Endodermal cell (in vitro differentiated cells): ENCODE data around the gene LZTS2. TPM values are rescaled to one million over a fixed set of nuclear protein-coding genes. Genes with fewer than 3 reads are reported as not detected.

Experiments
- DNase-seq: peaks from one replicate; pipeline ENCODE4 v3.0.0-alpha.2; 2017
- H3K27ac ChIP-seq: 2 replicates; pipeline ENCODE4 v1.5.1; 2013; ENCODE audit warnings: mild to moderate bottlenecking, low read depth, low read length, moderate library complexity
- H3K27me3 ChIP-seq: 2 replicates; pipeline ENCODE4 v1.6.1; 2013; ENCODE audit warnings: mild to moderate bottlenecking, low read length, moderate library complexity; ENCODE audit not compliant: insufficient read depth, control insufficient read depth, poor library complexity, severe bottlenecking
- H3K36me3 ChIP-seq: 2 replicates; pipeline ENCODE4 v1.7.0; 2013; ENCODE audit warnings: mild to moderate bottlenecking, low read length, moderate library complexity; ENCODE audit not compliant: control insufficient read depth, insufficient read depth
- H3K4me1 ChIP-seq: one replicate; pipeline ENCODE4 v1.7.0; 2013; ENCODE audit warnings: low read length; ENCODE audit not compliant: control insufficient read depth, insufficient read depth
- H3K4me3 ChIP-seq: 2 replicates; pipeline ENCODE4 v1.5.1; 2013; ENCODE audit warnings: mild to moderate bottlenecking, low read length, moderate library complexity
- H3K9ac ChIP-seq: 2 replicates; pipeline ENCODE4 v1.6.1; 2013; ENCODE audit warnings: mild to moderate bottlenecking, low read length, moderate library complexity; ENCODE audit not compliant: poor library complexity, severe bottlenecking; ENCODE audit errors: extremely low read depth
- H3K9me3 ChIP-seq: 2 replicates; pipeline ENCODE4 v1.6.1; 2013; ENCODE audit warnings: mild to moderate bottlenecking, low read length, moderate library complexity; ENCODE audit not compliant: control insufficient read depth
- H3K27ac Mint-ChIP-seq: 2 replicates; pipeline ENCODE4 v1.8.0; 2020; ENCODE audit warnings: mixed read lengths
- H3K27me3 Mint-ChIP-seq: 2 replicates; pipeline ENCODE4 v1.8.0; 2021; ENCODE audit warnings: mild to moderate bottlenecking, mixed read lengths; ENCODE audit not compliant: insufficient read depth
- H3K36me3 Mint-ChIP-seq: 2 replicates; pipeline ENCODE4 v1.8.0; 2020; ENCODE audit warnings: low read depth, mixed read lengths
- H3K4me1 Mint-ChIP-seq: 2 replicates; pipeline ENCODE4 v1.8.0; 2020; ENCODE audit warnings: mixed read lengths
- H3K4me3 Mint-ChIP-seq: 2 replicates; pipeline ENCODE4 v1.8.0; 2020; ENCODE audit warnings: mild to moderate bottlenecking, moderate library complexity, mixed read lengths
- H3K9me3 Mint-ChIP-seq: 2 replicates; pipeline ENCODE4 v1.8.0; 2020; ENCODE audit warnings: mild to moderate bottlenecking, mixed read lengths
- WGBS, 2 experiments: methylation state at CpG; one replicate each; pipeline versions ENCODE4 v1.1.5 to v1.1.7; 2013; ENCODE audit warnings: missing lambda C conversion rate in 2 of 2, mixed read lengths in 1 of 2; ENCODE audit not compliant: insufficient coverage in 1 of 2, insufficient read length in 1 of 2; 5-methylcytosine and 5-hydroxymethylcytosine counted together
- total RNA-seq, 2 donors: library from RNA; stranded (reverse); fragmentation: NEBNext Ultra II Directional in 1 of 2; extraction: Animal tissue kit (Norgen Biotek cat#: 25700) in 1 of 2; gene quantifications; 2 replicates in 1 of 2; 3 replicates in 1 of 2; pipeline ENCODE4 v1.2.1, GENCODE V29; 2021
- TF ChIP-seq, protein P1 (sequence below): fragments of 200-600 bp; sonication (generic); conservative IDR thresholded peaks from 2 replicates; pipeline ENCODE4 v1.5.0; 2021; ENCODE audit warnings: antibody characterized with exemption, mild to moderate bottlenecking

The LZTS2 gene
- total RNA-seq, 2 donors from 2014 or later = 76.8 to 85.9 TPM

DNA sequence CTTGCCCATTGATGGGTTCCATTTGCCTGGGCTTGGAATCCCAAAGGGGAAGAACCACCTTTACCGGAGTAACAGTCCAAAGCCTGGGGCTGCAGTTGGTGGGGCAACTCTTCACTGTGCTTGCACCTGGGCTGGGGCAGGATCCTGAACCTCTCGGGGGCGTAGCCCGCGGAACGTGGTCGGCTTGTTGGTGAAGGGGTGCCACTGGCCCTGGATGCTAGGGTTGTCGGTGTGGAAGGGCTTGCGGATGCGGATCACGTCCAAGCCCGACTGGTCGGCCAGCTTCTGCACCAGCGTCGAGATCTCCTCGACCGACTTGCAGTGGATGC, 13.0 kb upstream of the LZTS2 start:
- H3K9me3 ChIP-seq = no peaks in the 10 kb centered on the region
- H3K27me3 ChIP-seq = no peaks in the 10 kb centered on the region
- no peak overlapping the region for H3K27ac ChIP-seq
- peak overlapping the region; percentile 92 for H3K4me3 ChIP-seq
- Mint-ChIP-seq H3K4me3 (peak overlapping the region; percentile 93), H3K4me1 (peaks cover 9% of the 10 kb centered on the region), H3K36me3 (peaks cover 44% of the 10 kb centered on the region), H3K9me3 (no peaks in the 10 kb centered on the region), H3K27ac (peak overlapping the region; percentile 93), H3K27me3 (no peaks in the 10 kb centered on the region)
- H3K4me1 ChIP-seq = no peaks in the 10 kb centered on the region
- H3K36me3 ChIP-seq = peaks cover 38% of the 10 kb centered on the region
- no peak for DNase-seq
- H3K9ac ChIP-seq = peak overlapping the region; percentile 60
- TF ChIP-seq, protein P1, sequence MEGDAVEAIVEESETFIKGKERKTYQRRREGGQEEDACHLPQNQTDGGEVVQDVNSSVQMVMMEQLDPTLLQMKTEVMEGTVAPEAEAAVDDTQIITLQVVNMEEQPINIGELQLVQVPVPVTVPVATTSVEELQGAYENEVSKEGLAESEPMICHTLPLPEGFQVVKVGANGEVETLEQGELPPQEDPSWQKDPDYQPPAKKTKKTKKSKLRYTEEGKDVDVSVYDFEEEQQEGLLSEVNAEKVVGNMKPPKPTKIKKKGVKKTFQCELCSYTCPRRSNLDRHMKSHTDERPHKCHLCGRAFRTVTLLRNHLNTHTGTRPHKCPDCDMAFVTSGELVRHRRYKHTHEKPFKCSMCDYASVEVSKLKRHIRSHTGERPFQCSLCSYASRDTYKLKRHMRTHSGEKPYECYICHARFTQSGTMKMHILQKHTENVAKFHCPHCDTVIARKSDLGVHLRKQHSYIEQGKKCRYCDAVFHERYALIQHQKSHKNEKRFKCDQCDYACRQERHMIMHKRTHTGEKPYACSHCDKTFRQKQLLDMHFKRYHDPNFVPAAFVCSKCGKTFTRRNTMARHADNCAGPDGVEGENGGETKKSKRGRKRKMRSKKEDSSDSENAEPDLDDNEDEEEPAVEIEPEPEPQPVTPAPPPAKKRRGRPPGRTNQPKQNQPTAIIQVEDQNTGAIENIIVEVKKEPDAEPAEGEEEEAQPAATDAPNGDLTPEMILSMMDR = no peak
- WGBS, 2 experiments = 23 to 42% methylated on average over 9 to 17 of the region's 17 CpGs

DNA sequence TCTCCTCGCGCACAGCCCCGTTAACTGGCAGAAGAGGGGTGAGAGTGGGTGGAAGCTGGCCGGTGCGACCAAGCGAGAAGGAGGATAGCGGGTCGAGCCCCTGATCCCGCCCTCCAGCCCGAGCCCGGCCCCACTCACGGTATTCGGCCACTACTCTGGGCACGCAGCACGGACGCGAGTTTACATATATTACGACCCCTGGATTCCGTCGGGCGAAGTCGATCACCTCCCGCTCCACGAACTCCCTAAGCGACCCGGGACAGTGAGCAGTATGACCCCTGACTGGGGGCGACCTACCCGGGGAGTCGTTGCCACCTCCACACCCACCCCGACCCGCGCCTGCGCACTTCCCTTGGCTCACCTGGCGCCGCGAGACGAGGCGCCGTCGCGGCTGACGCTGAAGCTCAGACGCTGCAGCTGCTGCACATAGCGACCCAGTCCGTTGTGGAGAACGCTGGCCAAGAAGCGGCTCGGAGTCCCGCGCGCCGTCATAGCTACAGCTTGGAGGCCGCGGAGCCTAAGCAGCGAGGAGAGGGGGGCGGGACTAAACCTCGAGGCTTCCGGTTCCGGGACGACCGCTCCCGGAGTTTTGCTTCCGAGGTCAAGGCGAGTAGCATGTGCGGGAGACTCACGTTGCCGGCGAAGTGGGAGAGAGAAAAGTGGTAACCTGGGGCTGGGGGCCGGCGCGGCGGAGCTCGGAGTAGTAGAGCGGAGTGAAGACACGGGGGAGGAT, 12.5 kb upstream of the LZTS2 start, which contains the start of the genes MRPL43 and TWNK:
MRPL43 (minus strand) TSS at position 546 of the 733 bp plus-strand sequence; CDS start at position 492, 54 bp downstream.
TWNK (plus strand) TSS at position 592 of the 733 bp plus-strand sequence. CDS start 668 bp downstream, outside the sequence.
- Mint-ChIP-seq H3K4me3 (peak within 1 kb of the TSS; percentile 93), H3K9me3 (no peaks in the 10 kb centered on the region)
- H3K9me3 ChIP-seq = no peaks in the 10 kb centered on the region

DNA sequence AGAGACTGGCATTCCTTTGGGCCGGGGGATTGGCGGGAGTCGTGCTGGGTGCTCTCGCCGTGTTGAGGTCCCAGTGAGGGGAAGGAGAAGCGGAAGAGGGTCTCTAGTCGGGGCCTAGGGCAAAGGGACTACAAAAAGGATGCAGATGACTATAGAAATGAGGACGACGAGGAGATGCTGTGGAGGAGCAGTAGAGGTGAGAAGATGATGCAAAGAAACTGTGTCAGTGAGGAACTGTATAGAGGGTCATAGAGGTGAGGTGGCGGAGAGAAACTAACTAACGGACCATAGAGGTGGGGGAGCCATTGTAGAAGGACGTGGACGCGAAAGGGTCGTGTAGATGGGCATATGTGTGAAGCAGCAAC, 11.9 kb upstream of the LZTS2 start:
- TF ChIP-seq, protein P1 = no peak
- peaks cover 9% of the 10 kb centered on the region for H3K4me1 Mint-ChIP-seq
- H3K9me3 Mint-ChIP-seq = no peaks in the 10 kb centered on the region
- H3K9me3 ChIP-seq = no peaks in the 10 kb centered on the region
- peak overlapping the region; percentile 92 for H3K4me3 ChIP-seq
- H3K4me1 ChIP-seq = no peaks in the 10 kb centered on the region
- DNase-seq = no peak
- peak overlapping the region; percentile 93 for H3K27ac Mint-ChIP-seq
- WGBS, 2 experiments = 0 to 1% methylated on average over 10 to 15 of the region's 15 CpGs
- H3K36me3 ChIP-seq = peaks cover 38% of the 10 kb centered on the region
- no peak overlapping the region for H3K27ac ChIP-seq
- H3K27me3 Mint-ChIP-seq = no peaks in the 10 kb centered on the region
- peak overlapping the region; percentile 93 for H3K4me3 Mint-ChIP-seq
- peak overlapping the region; percentile 60 for H3K9ac ChIP-seq
- H3K36me3 Mint-ChIP-seq = peaks cover 39% of the 10 kb centered on the region
- H3K27me3 ChIP-seq = no peaks in the 10 kb centered on the region

More for the DNA sequence above, 12.5 kb upstream of the LZTS2 start, which contains the start of the genes MRPL43 and TWNK:
- peaks cover 9% of the 10 kb centered on the region for H3K4me1 Mint-ChIP-seq
- H3K27ac Mint-ChIP-seq = peak within 1 kb of the TSS; percentile 93
- Histone ChIP-seq H3K27ac (no peak within 1 kb of the TSS), H3K36me3 (peaks cover 38% of the 10 kb centered on the region), H3K27me3 (no peaks in the 10 kb centered on the region), H3K4me3 (peak within 1 kb of the TSS; percentile 92), H3K4me1 (no peaks in the 10 kb centered on the region), H3K9ac (peak within 1 kb of the TSS; percentile 60)
- H3K27me3 Mint-ChIP-seq = no peaks in the 10 kb centered on the region
- TF ChIP-seq, protein P1 = no peak
- peaks cover 42% of the 10 kb centered on the region for H3K36me3 Mint-ChIP-seq
- DNase-seq = peak; percentile 94
- 0 to 1% methylated on average over 25 to 75 of the region's 75 CpGs for WGBS, 2 experiments
